ENCODE data around the gene CD81. TPM values are rescaled to one million over a fixed set of nuclear protein-coding genes. Genes with fewer than 3 reads are reported as not detected.
A peak's percentile ranks its signal among the peaks of the same experiment; 100 is the strongest.

CD81 gene
- total and polyA plus RNA-seq, 9 of the 15 experiments (the other 6 are each of a cell fraction or from before 2014, with no cell fraction given) = 2.4 to 189 (median 61.7) TPM

DNA sequence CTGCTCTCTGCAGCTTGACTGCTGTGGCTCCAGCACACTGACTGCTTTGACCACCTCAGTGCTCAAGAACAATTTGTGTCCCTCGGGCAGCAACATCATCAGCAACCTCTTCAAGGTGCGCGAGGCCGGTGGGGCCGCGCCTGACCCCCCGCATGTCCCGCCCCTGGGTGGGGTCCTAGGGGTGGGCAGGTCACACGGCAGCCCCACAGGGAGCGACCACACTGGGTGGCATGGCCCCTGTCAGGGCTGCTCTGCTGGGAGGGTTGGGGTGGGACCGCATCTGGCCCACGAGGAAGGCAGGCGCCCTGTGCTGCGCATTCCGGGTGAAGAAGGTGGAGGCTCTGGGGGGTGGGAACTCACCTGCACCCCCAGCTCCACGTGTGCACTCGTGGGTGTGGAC lies 18.7 kb downstream of the CD81 start:
- TF ChIP-seq POLR2G (IDR thresholded peaks at IDR 0.05; ENCODE audit: low read depth, low read length) (peak; percentile 32; the same call in 1 of the 2 replicates), TFAP4 (CRISPR knock-in tag; IDR thresholded peaks at IDR 0.05; ENCODE audit: borderline replicate concordance) (no peak), SMARCA5 (IDR thresholded peaks at IDR 0.05) (no peak)
- TF ChIP-seq, protein P1, sequence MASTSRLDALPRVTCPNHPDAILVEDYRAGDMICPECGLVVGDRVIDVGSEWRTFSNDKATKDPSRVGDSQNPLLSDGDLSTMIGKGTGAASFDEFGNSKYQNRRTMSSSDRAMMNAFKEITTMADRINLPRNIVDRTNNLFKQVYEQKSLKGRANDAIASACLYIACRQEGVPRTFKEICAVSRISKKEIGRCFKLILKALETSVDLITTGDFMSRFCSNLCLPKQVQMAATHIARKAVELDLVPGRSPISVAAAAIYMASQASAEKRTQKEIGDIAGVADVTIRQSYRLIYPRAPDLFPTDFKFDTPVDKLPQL (IDR thresholded peaks at IDR 0.05; ENCODE audit: extremely low read depth, insufficient read length) = no peak
- Histone ChIP-seq H3K4me1 (replicated peaks in 1 of 2; ENCODE audit: control insufficient read depth in 2 of 2, insufficient read depth in 2 of 2, low read length in 2 of 2) (peaks cover 7 to 79% of the 10 kb centered on the region in 2 experiments; a peak in 4 of 5 replicates), H3K27me3 (ENCODE audit: control insufficient read depth in 2 of 2, insufficient read depth in 2 of 2, low read length in 2 of 2) (no peaks in the 10 kb centered on the region), H3K36me3 (ENCODE audit: control insufficient read depth, insufficient read depth, low read length) (peaks cover 65% of the 10 kb centered on the region; the same call in 2 of the 3 replicates), H3K9me3 (replicated peaks; ENCODE audit: control insufficient read depth, insufficient read depth, low read depth, low read length) (no peaks in the 10 kb centered on the region), H3K9ac (ENCODE audit: insufficient read depth in 1 of 2, low read depth in 2 of 2, low read length in 2 of 2) (no peak overlapping the region), H3K27ac (ENCODE audit: extremely low read depth, low read depth, low read length) (no peak overlapping the region), H3K79me2 (ENCODE audit: control insufficient read depth, insufficient read depth, low read length) (peaks cover 23% of the 10 kb centered on the region), H3K9me1 (ENCODE audit: control insufficient read depth, insufficient read depth, low read length) (peaks cover 3% of the 10 kb centered on the region), H3K4me2 (ENCODE audit: insufficient read depth, low read length) (no peak overlapping the region), H3K4me3 (no peak overlapping the region), H2AFZ (ENCODE audit: low read depth, low read length) (no peak overlapping the region), H4K20me1 (replicated peaks; ENCODE audit: control insufficient read depth, insufficient read depth, low read length) (peaks cover 12% of the 10 kb centered on the region)
- ChIA-PET POLR2A (no interaction called here), CTCF (ENCODE audit: low intra/inter-chr PET ratio) (no interaction called here)
- FAIRE-seq = no peak
- BruUV-seq (replicated peaks) = no TSS peak
- ATAC-seq = no peak
- WGBS (ENCODE audit: insufficient coverage, low coverage, missing lambda C conversion rate) = 97% methylated on average over 6 of the region's 17 CpGs
- intact Hi-C loops (cut with micrococcal nuclease) = no loop called here
- in situ Hi-C loops (cut with MboI) = no loop called here
- no peak for DNase-seq (ENCODE audit: extremely low read depth in 1 of 4, low spot score in 3 of 4)
